Measurements from ENCODE around the gene C11orf21.
"Not testable (repeated sequence)": the region's sequence is repeated elsewhere in the genome, so short reads cannot be mapped to it uniquely, and the experiment has no call there.

The C11orf21 gene

DNA sequence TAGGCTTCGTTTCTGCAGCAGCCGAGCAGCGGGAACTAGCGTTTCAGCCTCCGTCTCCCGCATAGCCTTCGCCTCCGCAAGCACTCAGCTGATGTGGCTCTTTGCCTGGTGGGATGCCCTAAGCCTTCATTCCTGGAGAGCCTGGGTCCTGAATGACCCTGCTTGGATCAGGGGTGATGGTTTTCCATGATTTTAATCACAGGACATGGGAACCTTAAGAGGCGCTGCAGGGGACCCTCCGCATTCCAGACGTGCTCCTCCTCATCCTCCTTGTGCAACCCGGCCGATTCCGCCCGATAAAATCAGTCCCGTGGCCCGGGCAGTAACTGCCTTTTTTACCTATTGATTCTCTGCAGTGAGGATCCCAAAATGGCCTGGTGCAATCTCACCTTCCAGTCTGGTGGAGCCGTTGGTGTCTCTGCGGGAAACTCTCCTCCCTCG lies 8.2 kb downstream of the C11orf21 start:
- TF ChIP-seq YY1 (IDR thresholded peaks at IDR 0.05; ENCODE audit: insufficient read depth, insufficient read length) (no peak), ZNF274 (IDR thresholded peaks at IDR 0.05; ENCODE audit: low read depth, low read length) (no peak), SUZ12 (IDR thresholded peaks at IDR 0.05; ENCODE audit: extremely low read depth, insufficient read depth, insufficient read length) (no peak)
- Histone ChIP-seq H3K9ac (ENCODE audit: insufficient read length, low read depth) (no peak overlapping the region), H3K27me3 (ENCODE audit: insufficient read depth, insufficient read length) (peaks cover 4% of the 10 kb centered on the region), H3K4me3 (ENCODE audit: insufficient read length, low read depth) (no peak overlapping the region), H3K9me3 (ENCODE audit: insufficient read depth, low read length) (no peaks in the 10 kb centered on the region), H3K36me3 (ENCODE audit: insufficient read depth, insufficient read length, low read length) (no peaks in the 10 kb centered on the region), H3K4me1 (ENCODE audit: insufficient read depth, insufficient read length) (peaks cover 12% of the 10 kb centered on the region)
- no peak for DNase-seq (ENCODE audit: low read depth, low spot score)

DNA sequence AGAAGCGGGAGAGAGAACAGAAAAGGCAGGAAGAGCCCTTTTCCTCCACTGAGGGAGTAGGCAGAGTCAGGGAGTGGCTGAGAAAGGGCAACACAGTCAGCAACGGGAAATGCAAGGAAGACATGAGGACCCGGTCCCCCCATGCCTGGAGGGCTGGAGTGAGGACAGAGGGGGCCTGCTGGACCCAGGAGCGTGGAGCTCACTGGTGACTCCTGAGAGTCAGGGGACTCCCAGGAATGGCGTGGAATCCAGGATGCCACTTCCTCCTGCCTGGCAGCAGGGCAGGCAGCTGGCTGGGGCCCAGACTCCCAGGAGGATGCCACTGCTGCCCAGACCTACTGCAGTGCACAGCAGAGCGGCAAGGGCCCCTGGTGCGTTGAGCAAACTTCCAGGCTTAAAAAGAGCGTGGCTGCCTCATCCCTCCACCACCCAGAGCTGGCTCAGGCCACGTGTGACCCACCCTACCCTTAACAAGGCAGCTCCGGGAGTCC lies 11.3 kb downstream of the C11orf21 start:
- no peak for TF ChIP-seq YY1 (IDR thresholded peaks at IDR 0.05; ENCODE audit: insufficient read depth, insufficient read length)
- TF ChIP-seq SUZ12 (IDR thresholded peaks at IDR 0.05; ENCODE audit: extremely low read depth, insufficient read depth, insufficient read length) = no peak
- TF ChIP-seq ZNF274 (IDR thresholded peaks at IDR 0.05; ENCODE audit: low read depth, low read length) = no peak
- DNase-seq (ENCODE audit: low read depth, low spot score) = no peak
- Histone ChIP-seq H3K4me1 (ENCODE audit: insufficient read depth, insufficient read length) (peaks cover 12% of the 10 kb centered on the region), H3K36me3 (ENCODE audit: insufficient read depth, insufficient read length, low read length) (no peaks in the 10 kb centered on the region), H3K27me3 (ENCODE audit: insufficient read depth, insufficient read length) (peaks cover 4% of the 10 kb centered on the region), H3K9ac (ENCODE audit: insufficient read length, low read depth) (no peak overlapping the region), H3K4me3 (ENCODE audit: insufficient read length, low read depth) (no peak overlapping the region), H3K9me3 (ENCODE audit: insufficient read depth, low read length) (no peaks in the 10 kb centered on the region)

DNA sequence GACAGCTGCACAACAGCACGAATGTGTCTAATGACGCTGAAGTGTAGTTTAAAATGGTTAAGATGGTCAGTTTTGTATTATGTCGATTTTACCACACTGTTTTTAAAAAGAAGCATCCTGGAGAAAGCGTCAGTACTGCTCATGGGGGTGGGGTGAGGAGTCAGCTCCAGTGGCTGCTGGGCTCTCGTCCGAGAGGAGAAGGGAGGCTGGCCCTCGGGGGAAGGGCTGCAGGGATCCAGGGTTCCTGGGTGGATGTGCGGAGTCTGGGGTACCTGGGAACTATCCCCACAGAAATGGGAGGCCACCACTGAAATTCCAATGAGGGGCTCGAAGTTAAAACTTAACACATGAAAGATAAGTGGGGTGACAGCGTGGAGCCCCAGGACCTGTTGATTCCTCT lies 11.9 kb downstream of the C11orf21 start:
- TF ChIP-seq YY1 (IDR thresholded peaks at IDR 0.05; ENCODE audit: insufficient read depth, insufficient read length) (no peak), ZNF274 (IDR thresholded peaks at IDR 0.05; ENCODE audit: low read depth, low read length) (no peak), SUZ12 (IDR thresholded peaks at IDR 0.05; ENCODE audit: extremely low read depth, insufficient read depth, insufficient read length) (no peak)
- Histone ChIP-seq H3K9ac (ENCODE audit: insufficient read length, low read depth) (no peak overlapping the region), H3K9me3 (ENCODE audit: insufficient read depth, low read length) (no peaks in the 10 kb centered on the region), H3K4me1 (ENCODE audit: insufficient read depth, insufficient read length) (peaks cover 12% of the 10 kb centered on the region), H3K27me3 (ENCODE audit: insufficient read depth, insufficient read length) (peaks cover 4% of the 10 kb centered on the region), H3K4me3 (ENCODE audit: insufficient read length, low read depth) (no peak overlapping the region), H3K36me3 (ENCODE audit: insufficient read depth, insufficient read length, low read length) (no peaks in the 10 kb centered on the region)
- DNase-seq (ENCODE audit: low read depth, low spot score) = no peak

DNA sequence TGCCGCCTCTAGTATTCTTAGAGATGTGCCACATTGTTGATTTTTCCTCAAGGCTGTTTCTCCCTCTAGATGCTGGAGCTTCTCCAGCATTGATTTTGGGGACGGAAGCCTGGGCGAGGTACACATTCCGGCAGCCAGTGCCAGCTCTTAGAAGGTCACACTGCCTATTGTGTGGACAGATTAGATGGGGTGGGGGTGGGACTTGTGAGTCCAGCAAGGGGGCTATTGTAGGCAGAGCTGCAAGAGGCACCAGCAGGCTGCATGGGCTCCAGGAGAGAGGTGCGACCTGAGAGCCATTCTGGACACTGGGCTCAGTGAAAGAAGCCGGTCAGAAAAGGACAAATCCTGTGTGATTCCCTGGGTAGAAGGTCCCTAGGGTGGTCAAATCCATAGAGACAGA lies 12.4 kb downstream of the C11orf21 start:
- H3K4me1 ChIP-seq (ENCODE audit: insufficient read depth, insufficient read length) = peaks cover 12% of the 10 kb centered on the region
- H3K9ac ChIP-seq (ENCODE audit: insufficient read length, low read depth) = no peak overlapping the region
- H3K36me3 ChIP-seq (ENCODE audit: insufficient read depth, insufficient read length, low read length) = no peaks in the 10 kb centered on the region
- TF ChIP-seq YY1 (IDR thresholded peaks at IDR 0.05; ENCODE audit: insufficient read depth, insufficient read length) (no peak), ZNF274 (IDR thresholded peaks at IDR 0.05; ENCODE audit: low read depth, low read length) (no peak), SUZ12 (IDR thresholded peaks at IDR 0.05; ENCODE audit: extremely low read depth, insufficient read depth, insufficient read length) (no peak)
- DNase-seq (ENCODE audit: low read depth, low spot score) = no peak
- peaks cover 4% of the 10 kb centered on the region for H3K27me3 ChIP-seq (ENCODE audit: insufficient read depth, insufficient read length)
- no peaks in the 10 kb centered on the region for H3K9me3 ChIP-seq (ENCODE audit: insufficient read depth, low read length)
- H3K4me3 ChIP-seq (ENCODE audit: insufficient read length, low read depth) = no peak overlapping the region

DNA sequence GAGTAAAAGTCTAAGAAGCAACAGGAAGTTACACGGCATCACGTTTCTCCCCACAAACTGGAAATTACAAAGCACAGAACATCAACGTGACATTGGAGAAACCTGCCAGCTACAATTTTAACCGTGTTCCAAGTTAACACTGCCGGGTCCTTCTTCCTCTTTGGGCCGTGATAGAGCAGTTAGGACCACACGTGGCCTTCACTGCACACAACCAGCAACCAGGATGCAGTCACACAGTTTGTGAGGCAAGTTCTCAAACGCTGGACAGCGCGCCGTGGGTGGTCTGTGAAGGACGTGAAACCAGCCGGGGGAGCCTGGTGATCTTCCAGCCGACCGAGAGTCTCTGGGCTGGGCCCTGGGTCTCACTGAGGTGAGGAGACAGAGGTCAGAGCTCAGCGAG lies 14.6 kb downstream of the C11orf21 start:
- TF ChIP-seq ZNF274 (IDR thresholded peaks at IDR 0.05; ENCODE audit: low read depth, low read length) = no peak
- no peak for TF ChIP-seq YY1 (IDR thresholded peaks at IDR 0.05; ENCODE audit: insufficient read depth, insufficient read length)
- TF ChIP-seq SUZ12 (IDR thresholded peaks at IDR 0.05; ENCODE audit: extremely low read depth, insufficient read depth, insufficient read length) = no peak
- H3K9me3 ChIP-seq (ENCODE audit: insufficient read depth, low read length) = peaks cover 12% of the 10 kb centered on the region; the same call in 1 of the 2 replicates

DNA sequence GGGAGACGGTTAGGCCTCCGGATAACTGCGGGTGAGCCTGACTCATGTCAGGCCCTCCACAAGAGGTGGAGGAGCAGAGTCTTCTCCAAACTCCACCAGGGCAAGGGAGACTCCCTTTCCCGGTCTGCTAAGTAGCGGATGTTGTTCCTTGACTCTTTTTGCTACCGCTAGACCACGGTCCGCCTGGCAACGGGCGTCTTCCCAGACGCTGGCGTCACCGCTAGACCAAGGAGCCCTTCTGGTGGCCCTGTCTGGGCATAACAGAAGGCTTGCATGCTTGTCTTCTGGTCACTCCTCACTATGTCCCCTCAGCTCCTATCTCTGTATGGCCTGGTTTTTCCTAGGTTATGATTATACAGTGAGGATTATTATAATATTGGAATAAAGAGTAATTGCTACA lies 15.4 kb downstream of the C11orf21 start:
- not testable (repeated sequence) for H3K9ac ChIP-seq (ENCODE audit: insufficient read length, low read depth); H3K36me3 ChIP-seq (ENCODE audit: insufficient read depth, insufficient read length, low read length); DNase-seq (ENCODE audit: low read depth, low spot score); H3K4me3 ChIP-seq (ENCODE audit: insufficient read length, low read depth); H3K27me3 ChIP-seq (ENCODE audit: insufficient read depth, insufficient read length)
- H3K9me3 ChIP-seq (ENCODE audit: insufficient read depth, low read length) = peaks cover 12% of the 10 kb centered on the region; the same call in 1 of the 2 replicates
- peaks cover 12% of the 10 kb centered on the region for H3K4me1 ChIP-seq (ENCODE audit: insufficient read depth, insufficient read length)

More for the DNA sequence above, 14.6 kb downstream of the C11orf21 start:
- Histone ChIP-seq H3K4me3 (ENCODE audit: insufficient read length, low read depth) (no peak overlapping the region), H3K9ac (ENCODE audit: insufficient read length, low read depth) (no peak overlapping the region), H3K4me1 (ENCODE audit: insufficient read depth, insufficient read length) (peaks cover 12% of the 10 kb centered on the region), H3K27me3 (ENCODE audit: insufficient read depth, insufficient read length) (no peaks in the 10 kb centered on the region), H3K36me3 (ENCODE audit: insufficient read depth, insufficient read length, low read length) (no peaks in the 10 kb centered on the region)
- no peak for DNase-seq (ENCODE audit: low read depth, low spot score)

DNA sequence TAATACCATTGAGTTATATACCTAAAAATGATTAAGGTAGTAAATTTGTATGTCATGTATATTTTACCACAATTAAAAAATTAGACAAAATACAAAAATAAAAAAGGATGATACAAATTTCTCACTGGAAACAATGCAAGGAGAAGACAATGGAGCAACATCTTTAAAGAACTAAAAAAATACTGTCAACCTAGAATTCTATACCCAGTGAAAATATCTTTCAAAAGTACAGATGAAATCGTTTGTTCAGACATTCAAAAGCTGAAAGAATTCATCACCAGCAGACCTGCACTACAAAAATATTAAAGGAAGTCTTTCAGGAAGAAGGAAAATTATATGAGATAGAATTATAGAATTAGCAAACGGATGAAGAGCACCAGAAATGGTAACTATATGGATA lies 21.5 kb downstream of the C11orf21 start:
- no peak for DNase-seq (ENCODE audit: low read depth, low spot score)
- H3K4me1 ChIP-seq (ENCODE audit: insufficient read depth, insufficient read length) = no peaks in the 10 kb centered on the region
- H3K9me3 ChIP-seq (ENCODE audit: insufficient read depth, low read length) = peaks cover 20% of the 10 kb centered on the region; the same call in 1 of the 2 replicates
- no peaks in the 10 kb centered on the region for H3K36me3 ChIP-seq (ENCODE audit: insufficient read depth, insufficient read length, low read length)
- TF ChIP-seq YY1 (IDR thresholded peaks at IDR 0.05; ENCODE audit: insufficient read depth, insufficient read length) (no peak), SUZ12 (IDR thresholded peaks at IDR 0.05; ENCODE audit: extremely low read depth, insufficient read depth, insufficient read length) (no peak), ZNF274 (IDR thresholded peaks at IDR 0.05; ENCODE audit: low read depth, low read length) (no peak)
- H3K4me3 ChIP-seq (ENCODE audit: insufficient read length, low read depth) = no peak overlapping the region
- no peak overlapping the region for H3K9ac ChIP-seq (ENCODE audit: insufficient read length, low read depth)
- no peaks in the 10 kb centered on the region for H3K27me3 ChIP-seq (ENCODE audit: insufficient read depth, insufficient read length)

All from NT2/D1 (cell line).